ENCODE measurements around the gene ORAI2. TPM values are rescaled to one million over a fixed set of nuclear protein-coding genes. Genes with fewer than 3 reads are reported as not detected.

Gene ORAI2
- total and polyA plus RNA-seq, 2 of the 13 experiments (the other 11 are each of a cell fraction or from before 2014, with no cell fraction given) = 3.0 to 6.0 TPM

DNA sequence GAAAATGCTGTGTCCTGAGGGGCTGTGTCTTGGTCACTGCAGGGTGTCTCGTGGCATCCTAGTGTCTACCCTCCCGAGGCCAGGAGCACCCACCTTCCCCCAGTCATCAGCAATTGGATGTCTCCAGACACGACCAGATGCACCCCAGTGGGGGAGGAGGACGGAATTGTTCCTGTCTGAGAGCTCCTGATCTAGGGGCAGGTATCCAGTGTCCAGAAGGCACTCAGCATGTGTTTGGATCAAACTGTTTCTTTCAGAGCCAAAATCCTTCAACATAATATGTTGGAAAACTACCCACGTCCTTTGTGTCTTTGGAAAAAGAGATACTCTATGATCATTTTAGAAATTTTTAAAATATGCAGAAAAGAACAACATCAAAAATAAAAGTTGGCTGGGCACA lies 20.3 kb upstream of the ORAI2 start:
- H3K27ac ChIP-seq (ENCODE audit: extremely low read length, insufficient read depth, low read length) = no peak overlapping the region
- in situ Hi-C loops (cut with HindIII; ENCODE audit: extremely low pct_ligation_motif_present, low pct_unique_long_range_greater_than_20kb) = no loop called here
- intact Hi-C loops (cut with micrococcal nuclease; ENCODE audit: unreplicated experiment) = no loop called here
- H3K27me3 ChIP-seq (ENCODE audit: control insufficient read depth in 1 of 2, insufficient read depth in 2 of 2, low read length in 2 of 2) = no peaks in the 10 kb centered on the region
- no peaks in the 10 kb centered on the region for H3K79me2 ChIP-seq (ENCODE audit: insufficient read depth, low read length)
- no peaks in the 10 kb centered on the region for H3K4me1 ChIP-seq (ENCODE audit: insufficient read depth, low read length)
- DNase-seq (ENCODE audit: low spot score) (no peak), FAIRE-seq (no peak), ATAC-seq (no peak)
- H3K4me3 ChIP-seq (replicated peaks in 1 of 3; ENCODE audit: insufficient read depth in 1 of 3, low read depth in 2 of 3, low read length in 3 of 3) = no peak overlapping the region
- no peak overlapping the region for H3K9ac ChIP-seq (ENCODE audit: insufficient read depth, low read depth, low read length)
- TF ChIP-seq ZNF782 (CRISPR knock-in tag; IDR thresholded peaks at IDR 0.05; ENCODE audit: borderline replicate concordance) = no peak
- no peak for TF ChIP-seq XBP1 (CRISPR knock-in tag; IDR thresholded peaks at IDR 0.05)
- no peak for TF ChIP-seq ZNF367 (CRISPR knock-in tag; IDR thresholded peaks at IDR 0.05; ENCODE audit: borderline replicate concordance)
- TF ChIP-seq ZNF484 (CRISPR knock-in tag; IDR thresholded peaks at IDR 0.05; ENCODE audit: borderline replicate concordance, low read depth) = no peak
- TF ChIP-seq FOXK1 (CRISPR knock-in tag; IDR thresholded peaks at IDR 0.05; ENCODE audit: borderline replicate concordance, low read depth) = no peak
- TF ChIP-seq MEIS2 (CRISPR knock-in tag; IDR thresholded peaks at IDR 0.05) = no peak
- TF ChIP-seq, protein P1, sequence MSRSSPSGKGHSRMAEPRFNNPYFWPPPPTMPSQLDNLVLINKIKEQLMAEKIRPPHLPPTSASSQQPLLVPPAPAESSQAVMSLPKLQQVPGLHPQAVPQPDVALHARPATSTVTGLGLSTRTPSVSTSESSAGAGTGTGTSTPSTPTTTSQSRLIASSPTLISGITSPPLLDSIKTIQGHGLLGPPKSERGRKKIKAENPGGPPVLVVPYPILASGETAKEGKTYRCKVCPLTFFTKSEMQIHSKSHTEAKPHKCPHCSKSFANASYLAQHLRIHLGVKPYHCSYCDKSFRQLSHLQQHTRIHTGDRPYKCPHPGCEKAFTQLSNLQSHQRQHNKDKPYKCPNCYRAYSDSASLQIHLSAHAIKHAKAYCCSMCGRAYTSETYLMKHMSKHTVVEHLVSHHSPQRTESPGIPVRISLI (CRISPR knock-in tag; IDR thresholded peaks at IDR 0.05; ENCODE audit: borderline replicate concordance) = no peak
- no peak for TF ChIP-seq PAWR (CRISPR knock-in tag; IDR thresholded peaks at IDR 0.05; ENCODE audit: borderline replicate concordance)
- TF ChIP-seq SIN3B (IDR thresholded peaks at IDR 0.05; ENCODE audit: low read length) = no peak
- no peak for TF ChIP-seq MAFK (conservative IDR thresholded peaks at IDR 0.05 in 1 of 2, IDR thresholded peaks at IDR 0.05 in 1 of 2; ENCODE audit: low read length in 2 of 2)
- no peak for TF ChIP-seq SAP130 (CRISPR knock-in tag; IDR thresholded peaks at IDR 0.05; ENCODE audit: low read depth)
- CTCF ChIA-PET (ENCODE audit: low intra/inter-chr PET ratio, low total read pairs) = no interaction called here
- no TSS peak for BruUV-seq (replicated peaks)
- peaks cover 19 to 75% of the 10 kb centered on the region in 2 experiments for H3K36me3 ChIP-seq (replicated peaks in 1 of 2; ENCODE audit: control insufficient read depth in 1 of 2, insufficient read depth in 2 of 2, low read length in 2 of 2)
- 96% methylated on average over 4 of the region's 5 CpGs for WGBS (ENCODE audit: low lambda C conversion rate)
- H3K9me3 ChIP-seq (ENCODE audit: low read length) = no peaks in the 10 kb centered on the region
- H2AFZ ChIP-seq (ENCODE audit: low read length) = no peak overlapping the region
- H4K20me1 ChIP-seq (ENCODE audit: insufficient read depth, low read length) = peaks cover 10% of the 10 kb centered on the region; the same call in 1 of the 2 replicates
- POLR2A ChIA-PET = no interaction called here
- no peak overlapping the region for H3K4me2 ChIP-seq (ENCODE audit: low read depth, low read length)

Data from HepG2 (cell line).